OCI-LY7 (cell line): ENCODE data around the gene RAB6B. TPM values are rescaled to one million over a fixed set of nuclear protein-coding genes. Genes with fewer than 3 reads are reported as not detected.

Experiments used
- BruUV-seq: library from RNA; stranded (reverse); fragments of 400-500 nt; replicated peaks from 2 replicates; lab custom pipeline; 2021; lab: Mats Ljungman, UMichigan
- CTCF ChIA-PET: fragments of 300-600 bp; sonication (Branson Sonifier 250); formaldehyde crosslinking; loops from one replicate; lab custom pipeline; 2022; ENCODE audit warnings: antibody characterized with exemption; ENCODE audit not compliant: unreplicated experiment; lab: Charles Lee
- POLR2A ChIA-PET: fragments of 300-600 bp; sonication (Branson Sonifier 250); formaldehyde crosslinking; loops from one replicate; lab custom pipeline; 2022; ENCODE audit warnings: antibody characterized with exemption; lab: Charles Lee
- DNase-seq: peaks from one replicate; pipeline ENCODE4 v3.0.0-alpha.2; 2015; ENCODE audit warnings: low spot score
- H2AFZ ChIP-seq: fragments of 200-600 bp; sonication (generic), shearing (Covaris generic); 2 replicates; pipeline ENCODE4 v1.6.1; 2014; ENCODE audit warnings: mild to moderate bottlenecking, antibody characterized with exemption, low read length, moderate library complexity
- H3K27ac ChIP-seq: fragments of 200-600 bp; sonication (generic); 2 replicates; pipeline ENCODE4 v1.5.1; 2014; ENCODE audit warnings: mixed run types, low read depth, mild to moderate bottlenecking, moderate library complexity, low read length, inconsistent platforms; ENCODE audit not compliant: poor library complexity, severe bottlenecking
- H3K36me3 ChIP-seq: fragments of 200-600 bp; sonication (generic); 2 replicates; pipeline ENCODE4 v1.6.1; 2014; ENCODE audit warnings: mild to moderate bottlenecking, antibody characterized with exemption, low read length, moderate library complexity, mixed read lengths; ENCODE audit not compliant: insufficient read depth
- H3K4me1 ChIP-seq: fragments of 200-600 bp; sonication (generic); 2 replicates; pipeline ENCODE4 v1.5.1; 2014; ENCODE audit warnings: mild to moderate bottlenecking, low read length; ENCODE audit not compliant: insufficient read depth, poor library complexity, severe bottlenecking
- H3K4me2 ChIP-seq: fragments of 200-600 bp; sonication (generic); 2 replicates; pipeline ENCODE4 v1.6.1; 2014; ENCODE audit warnings: mild to moderate bottlenecking, low read length
- H3K4me3 ChIP-seq: fragments of 200-600 bp; sonication (generic); 2 replicates; pipeline ENCODE4 v1.5.1; 2014; ENCODE audit warnings: mild to moderate bottlenecking, low read depth, low read length; ENCODE audit not compliant: poor library complexity, severe bottlenecking
- H3K79me2 ChIP-seq: fragments of 200-600 bp; sonication (generic); 2 replicates; pipeline ENCODE4 v1.6.1; 2016; ENCODE audit warnings: low read depth, mild to moderate bottlenecking, low read length, moderate library complexity, mixed read lengths; ENCODE audit not compliant: insufficient read depth
- H3K9me2 ChIP-seq: fragments of 200-600 bp; sonication (generic); 2 replicates; pipeline ENCODE4 v1.6.1; 2016; ENCODE audit warnings: mild to moderate bottlenecking, low read length, mixed read lengths; ENCODE audit not compliant: insufficient read depth
- H3K9me3 ChIP-seq: fragments of 200-600 bp; sonication (generic); 2 replicates; pipeline ENCODE4 v1.6.1; 2014; ENCODE audit warnings: mild to moderate bottlenecking, mixed run types, low read length, mixed read lengths
- H4K20me1 ChIP-seq: fragments of 200-600 bp; sonication (generic); 2 replicates; pipeline ENCODE4 v1.6.1; 2014; ENCODE audit warnings: mild to moderate bottlenecking, antibody characterized with exemption, low read length, moderate library complexity, mixed read lengths; ENCODE audit not compliant: insufficient read depth
- EZH2phosphoT487 ChIP-seq: fragments of 200-600 bp; sonication (generic); IDR thresholded peaks from 2 replicates; pipeline ENCODE4 v1.6.1; 2018; ENCODE audit warnings: low read depth, borderline replicate concordance, mild to moderate bottlenecking, mixed run types, antibody characterized with exemption, low read length, moderate library complexity, mixed read lengths
- intact Hi-C: fragments of 100-400 bp; cut with micrococcal nuclease; formaldehyde crosslinking; loops from one replicate; pipeline ENCODE4 v1.10.0; 2022; ENCODE audit not compliant: unreplicated experiment
- total RNA-seq, 2 experiments: library from RNA; depleted of rRNA in 1 of 2; stranded (reverse); fragments of >200 nt in 1 of 2; shearing (Covaris generic) in 1 of 2; gene quantifications; 2 replicates each; pipeline ENCODE4 v1.2.3, GENCODE V29; 2014 to 2022
- TF ChIP-seq, protein P1 (sequence below): fragments of 200-600 bp; sonication (generic); conservative IDR thresholded peaks from 2 replicates; pipeline ENCODE4 v1.5.1; 2014; ENCODE audit warnings: mild to moderate bottlenecking, antibody characterized with exemption, low read length, moderate library complexity, mixed read lengths

Gene RAB6B
- total RNA-seq, 2 experiments from 2014 or later, result not detected

- H3K9me3 ChIP-seq, result no peaks in the 10 kb centered on the region
- no peaks in the 10 kb centered on the region for H3K36me3 ChIP-seq
- ChIA-PET POLR2A (no interaction called here), CTCF (no interaction called here)
- no peak overlapping the region for H3K27ac ChIP-seq
- no peak overlapping the region for H3K4me2 ChIP-seq
- no peaks in the 10 kb centered on the region for H4K20me1 ChIP-seq
- TF ChIP-seq, protein P1, sequence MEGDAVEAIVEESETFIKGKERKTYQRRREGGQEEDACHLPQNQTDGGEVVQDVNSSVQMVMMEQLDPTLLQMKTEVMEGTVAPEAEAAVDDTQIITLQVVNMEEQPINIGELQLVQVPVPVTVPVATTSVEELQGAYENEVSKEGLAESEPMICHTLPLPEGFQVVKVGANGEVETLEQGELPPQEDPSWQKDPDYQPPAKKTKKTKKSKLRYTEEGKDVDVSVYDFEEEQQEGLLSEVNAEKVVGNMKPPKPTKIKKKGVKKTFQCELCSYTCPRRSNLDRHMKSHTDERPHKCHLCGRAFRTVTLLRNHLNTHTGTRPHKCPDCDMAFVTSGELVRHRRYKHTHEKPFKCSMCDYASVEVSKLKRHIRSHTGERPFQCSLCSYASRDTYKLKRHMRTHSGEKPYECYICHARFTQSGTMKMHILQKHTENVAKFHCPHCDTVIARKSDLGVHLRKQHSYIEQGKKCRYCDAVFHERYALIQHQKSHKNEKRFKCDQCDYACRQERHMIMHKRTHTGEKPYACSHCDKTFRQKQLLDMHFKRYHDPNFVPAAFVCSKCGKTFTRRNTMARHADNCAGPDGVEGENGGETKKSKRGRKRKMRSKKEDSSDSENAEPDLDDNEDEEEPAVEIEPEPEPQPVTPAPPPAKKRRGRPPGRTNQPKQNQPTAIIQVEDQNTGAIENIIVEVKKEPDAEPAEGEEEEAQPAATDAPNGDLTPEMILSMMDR, result no peak
- TF ChIP-seq EZH2phosphoT487, result no peak
- BruUV-seq, result no TSS peak
- no peak overlapping the region for H2AFZ ChIP-seq
- no peaks in the 10 kb centered on the region for H3K4me1 ChIP-seq
- intact Hi-C loops, result no loop called here
- DNase-seq, result no peak
- H3K9me2 ChIP-seq, result no peaks in the 10 kb centered on the region
- H3K4me3 ChIP-seq, result no peak overlapping the region
- H3K79me2 ChIP-seq, result no peaks in the 10 kb centered on the region
These were observed 500 bp upstream of the RAB6B start for GRCh38 chr3:133896002-133896761.

DNA sequence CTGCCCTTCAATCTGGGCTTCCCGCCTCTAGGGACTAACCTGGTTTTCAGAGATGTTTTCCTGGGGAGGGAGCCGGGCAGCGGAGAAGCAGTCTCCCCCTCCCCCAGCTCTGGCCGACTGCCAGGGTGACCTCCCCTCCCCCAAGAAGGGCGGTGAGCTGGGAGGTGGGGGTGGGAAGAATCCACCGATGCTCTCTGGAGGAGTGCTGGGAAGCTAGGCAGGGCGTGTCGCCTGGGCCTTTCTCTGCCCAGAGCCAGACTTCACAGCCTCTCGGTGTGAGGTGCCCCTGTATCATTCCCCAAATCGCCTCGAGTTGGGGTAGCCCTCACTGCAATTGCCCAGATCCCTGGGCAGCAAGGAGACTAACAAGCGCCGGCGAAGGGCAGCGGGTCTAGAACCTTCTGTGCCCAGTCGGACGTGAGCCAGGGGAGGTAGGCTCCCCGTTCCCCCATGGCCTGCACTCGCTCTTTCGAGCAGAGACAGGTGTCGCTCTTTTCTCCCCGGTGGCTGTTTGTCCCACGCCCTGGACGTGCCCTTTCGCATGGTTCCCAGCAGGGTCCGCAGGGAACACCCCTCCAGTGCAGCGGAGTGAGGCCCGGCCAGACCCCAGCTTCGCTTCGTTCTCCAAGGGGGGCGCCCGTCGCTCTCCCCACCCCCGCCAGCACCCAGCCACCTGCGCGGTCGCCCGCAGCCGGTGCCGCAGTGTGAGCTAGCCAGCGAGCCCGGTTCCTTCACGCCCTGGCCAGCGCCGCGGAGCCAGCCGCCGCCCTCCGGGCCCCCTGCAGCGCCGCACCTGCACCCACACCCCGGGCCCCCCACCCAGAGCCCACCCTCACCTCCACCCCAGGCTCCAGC, 1.1 kb downstream of the RAB6B start:
- Histone ChIP-seq H4K20me1 (no peaks in the 10 kb centered on the region), H3K9me3 (no peaks in the 10 kb centered on the region), H3K4me3 (no peak overlapping the region), H3K9me2 (no peaks in the 10 kb centered on the region), H3K4me1 (no peaks in the 10 kb centered on the region), H3K79me2 (no peaks in the 10 kb centered on the region), H3K36me3 (no peaks in the 10 kb centered on the region), H3K27ac (no peak overlapping the region), H3K4me2 (no peak overlapping the region), H2AFZ (no peak overlapping the region)
- CTCF ChIA-PET, result no interaction called here
- intact Hi-C loops, result no loop called here
- BruUV-seq, result no TSS peak
- no peak for DNase-seq
- no peak for TF ChIP-seq EZH2phosphoT487
- TF ChIP-seq, protein P1, result no peak
- POLR2A ChIA-PET, result no interaction called here
